ENCODE measurements around the gene MICALL2. TPM values are rescaled to one million over a fixed set of nuclear protein-coding genes. Genes with fewer than 3 reads are reported as not detected.
"Not testable (repeated sequence)": the region's sequence is repeated elsewhere in the genome, so short reads cannot be mapped to it uniquely, and the experiment has no call there.

MICALL2 gene
- total RNA-seq, 2 experiments from 2014 or later = 2.1 to 2.3 TPM

DNA sequence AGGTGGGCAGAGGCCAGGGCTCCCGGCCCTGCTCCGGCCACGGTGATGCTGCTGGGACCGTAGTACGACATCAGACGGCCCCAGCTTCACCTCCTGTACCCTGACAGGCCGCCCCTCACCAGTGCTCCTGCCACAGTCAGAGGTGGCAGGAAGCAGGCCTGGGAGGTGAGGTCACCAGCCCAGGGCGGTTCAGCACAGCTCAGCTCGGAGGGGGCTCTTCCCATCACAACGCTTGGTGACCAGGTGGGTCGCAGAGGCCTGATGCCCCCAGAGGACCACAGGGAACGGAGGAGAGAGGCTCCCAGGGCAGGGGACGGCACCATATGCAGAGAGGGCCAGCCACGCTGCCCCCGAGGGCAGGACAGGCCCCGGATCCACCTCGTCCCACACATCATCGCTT is 8.8 kb downstream of the MICALL2 start:
- Mint-ChIP-seq H3K36me3 (no peaks in the 10 kb centered on the region), H3K27ac (no peak overlapping the region), H3K4me3 (no peak overlapping the region), H3K4me1 (no peaks in the 10 kb centered on the region), H3K27me3 (no peaks in the 10 kb centered on the region), H3K9me3 (no peaks in the 10 kb centered on the region)
- no peak for DNase-seq

- Mint-ChIP-seq H3K4me3 (no peak overlapping the region), H3K36me3 (no peaks in the 10 kb centered on the region), H3K4me1 (no peaks in the 10 kb centered on the region), H3K27ac (no peak overlapping the region), H3K9me3 (no peaks in the 10 kb centered on the region), H3K27me3 (no peaks in the 10 kb centered on the region)
- no peak for DNase-seq
These were observed 9.3 kb downstream of the MICALL2 start for GRCh38 chr7:1449951-1450350.

DNA sequence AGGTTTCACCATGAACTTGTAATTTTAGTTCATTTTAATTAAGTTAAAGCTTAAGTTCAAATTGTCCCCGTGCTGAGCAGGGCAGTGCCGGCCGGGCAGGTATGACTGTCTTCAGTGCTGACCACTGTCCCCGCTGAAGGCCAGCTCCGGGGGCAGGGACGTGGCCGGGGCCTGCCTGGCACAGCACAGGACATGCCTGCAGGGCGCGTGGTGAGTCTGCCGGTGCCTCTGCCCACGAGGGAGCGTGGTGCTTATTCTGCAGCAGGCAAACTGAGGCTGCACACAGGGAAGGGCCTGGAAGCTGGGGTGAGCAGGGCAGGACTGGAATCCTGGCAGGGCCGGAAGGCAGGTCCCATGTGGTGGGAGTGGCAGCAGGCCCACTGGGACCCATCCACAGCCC is 9.8 kb downstream of the MICALL2 start:
- DNase-seq = no peak
- Mint-ChIP-seq H3K4me1 (no peaks in the 10 kb centered on the region), H3K9me3 (no peaks in the 10 kb centered on the region), H3K4me3 (no peak overlapping the region), H3K27me3 (no peaks in the 10 kb centered on the region), H3K36me3 (no peaks in the 10 kb centered on the region), H3K27ac (no peak overlapping the region)

GRCh38 chr7:1448958-1449357 is 10.3 kb downstream of the MICALL2 start:
- H3K9me3 Mint-ChIP-seq = no peaks in the 10 kb centered on the region
- H3K4me3 Mint-ChIP-seq = no peak overlapping the region
- no peaks in the 10 kb centered on the region for H3K36me3 Mint-ChIP-seq
- no peaks in the 10 kb centered on the region for H3K4me1 Mint-ChIP-seq
- no peak overlapping the region for H3K27ac Mint-ChIP-seq
- H3K27me3 Mint-ChIP-seq = no peaks in the 10 kb centered on the region
- DNase-seq = no peak

GRCh38 chr7:1447551-1448244 is 11.6 kb downstream of the MICALL2 start:
- H3K27ac Mint-ChIP-seq = no peak overlapping the region
- no peaks in the 10 kb centered on the region for H3K27me3 Mint-ChIP-seq

DNA sequence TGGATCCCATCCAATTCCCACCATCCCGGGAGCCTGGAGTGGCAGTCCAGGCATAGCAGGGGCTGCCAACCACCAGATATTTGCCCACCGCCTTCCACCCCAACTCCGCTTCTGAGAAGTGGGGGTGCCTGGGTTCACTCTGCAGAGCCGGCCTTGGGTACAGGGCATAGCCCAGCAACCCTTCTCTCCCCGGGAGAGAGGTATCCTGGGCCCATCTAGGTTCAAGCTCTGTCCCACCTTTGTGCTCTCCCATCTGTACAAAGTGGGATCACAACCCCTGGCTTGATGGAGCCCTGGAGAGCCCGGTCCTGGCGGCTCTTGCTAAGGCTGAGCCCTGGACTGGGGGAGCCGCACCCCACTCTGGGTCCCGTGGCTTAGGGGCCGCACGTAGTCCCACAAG is 12.2 kb downstream of the MICALL2 start:
- Mint-ChIP-seq H3K9me3 (no peaks in the 10 kb centered on the region), H3K36me3 (no peaks in the 10 kb centered on the region), H3K27ac (no peak overlapping the region), H3K4me1 (no peaks in the 10 kb centered on the region), H3K27me3 (no peaks in the 10 kb centered on the region), H3K4me3 (no peak overlapping the region)
- no peak for DNase-seq

More at GRCh38 chr7:1447551-1448244, 11.6 kb downstream of the MICALL2 start:
- no peak for DNase-seq
- H3K4me1 Mint-ChIP-seq = no peaks in the 10 kb centered on the region
- H3K9me3 Mint-ChIP-seq = no peaks in the 10 kb centered on the region
- H3K4me3 Mint-ChIP-seq = no peak overlapping the region
- no peaks in the 10 kb centered on the region for H3K36me3 Mint-ChIP-seq

GRCh38 chr7:1446620-1447032 is 12.6 kb downstream of the MICALL2 start:
- Mint-ChIP-seq H3K9me3 (no peaks in the 10 kb centered on the region), H3K36me3 (no peaks in the 10 kb centered on the region), H3K27me3 (no peaks in the 10 kb centered on the region), H3K4me3 (no peak overlapping the region), H3K4me1 (no peaks in the 10 kb centered on the region), H3K27ac (no peak overlapping the region)
- no peak for DNase-seq

DNA sequence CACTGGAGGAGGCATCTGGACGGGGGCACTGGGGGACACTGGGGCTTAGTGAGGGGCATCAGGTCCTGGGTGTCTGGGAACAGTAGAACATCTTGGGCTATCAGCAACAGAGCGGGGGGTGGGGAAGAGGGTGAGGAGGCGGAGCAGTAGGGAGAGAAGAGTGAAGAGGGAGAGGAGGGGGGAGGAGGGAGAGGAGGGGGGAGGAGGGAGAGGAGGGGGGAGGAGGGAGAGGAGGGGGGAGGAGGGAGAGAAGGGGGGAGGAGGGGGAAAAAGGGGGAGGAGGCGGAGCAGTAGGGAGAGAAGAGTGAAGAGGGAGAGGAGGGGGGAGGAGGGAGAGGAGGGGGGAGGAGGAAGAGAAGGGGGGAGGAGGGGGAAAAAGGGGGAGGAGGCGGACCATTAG is 13.2 kb downstream of the MICALL2 start:
- not testable (repeated sequence) for H3K4me1 Mint-ChIP-seq, H3K36me3 Mint-ChIP-seq, DNase-seq, H3K27me3 Mint-ChIP-seq, H3K4me3 Mint-ChIP-seq, H3K27ac Mint-ChIP-seq, H3K9me3 Mint-ChIP-seq

DNA sequence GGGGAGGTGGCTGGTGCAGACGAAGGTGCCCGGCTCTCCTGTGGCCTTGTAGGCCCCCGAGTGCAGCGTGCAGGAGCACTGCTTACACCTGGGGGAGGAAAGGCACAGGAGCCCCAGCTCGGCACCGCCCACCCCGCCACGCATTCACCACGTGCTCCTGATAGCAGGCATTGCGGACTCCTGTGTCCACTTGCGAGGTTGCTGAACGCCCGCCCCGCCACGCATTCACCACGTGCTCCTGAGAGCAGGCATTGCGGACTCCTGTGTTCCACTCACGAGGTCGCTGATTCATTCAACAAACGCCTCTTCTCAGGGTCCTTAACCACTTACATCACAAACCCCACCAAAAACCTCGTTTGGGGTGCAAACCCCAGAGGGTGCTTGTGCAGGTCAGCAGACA is 13.9 kb downstream of the MICALL2 start:
- Mint-ChIP-seq H3K27me3 (no peaks in the 10 kb centered on the region), H3K4me1 (no peaks in the 10 kb centered on the region), H3K36me3 (no peaks in the 10 kb centered on the region), H3K4me3 (no peak overlapping the region), H3K9me3 (no peaks in the 10 kb centered on the region), H3K27ac (no peak overlapping the region)
- no peak for DNase-seq

- H3K27me3 Mint-ChIP-seq = no peaks in the 10 kb centered on the region
- no peak overlapping the region for H3K4me3 Mint-ChIP-seq
- no peak overlapping the region for H3K27ac Mint-ChIP-seq
- no peaks in the 10 kb centered on the region for H3K9me3 Mint-ChIP-seq
- H3K36me3 Mint-ChIP-seq = no peaks in the 10 kb centered on the region
- no peak for DNase-seq
- no peaks in the 10 kb centered on the region for H3K4me1 Mint-ChIP-seq
These were observed 14.3 kb downstream of the MICALL2 start for GRCh38 chr7:1444925-1445322.

DNA sequence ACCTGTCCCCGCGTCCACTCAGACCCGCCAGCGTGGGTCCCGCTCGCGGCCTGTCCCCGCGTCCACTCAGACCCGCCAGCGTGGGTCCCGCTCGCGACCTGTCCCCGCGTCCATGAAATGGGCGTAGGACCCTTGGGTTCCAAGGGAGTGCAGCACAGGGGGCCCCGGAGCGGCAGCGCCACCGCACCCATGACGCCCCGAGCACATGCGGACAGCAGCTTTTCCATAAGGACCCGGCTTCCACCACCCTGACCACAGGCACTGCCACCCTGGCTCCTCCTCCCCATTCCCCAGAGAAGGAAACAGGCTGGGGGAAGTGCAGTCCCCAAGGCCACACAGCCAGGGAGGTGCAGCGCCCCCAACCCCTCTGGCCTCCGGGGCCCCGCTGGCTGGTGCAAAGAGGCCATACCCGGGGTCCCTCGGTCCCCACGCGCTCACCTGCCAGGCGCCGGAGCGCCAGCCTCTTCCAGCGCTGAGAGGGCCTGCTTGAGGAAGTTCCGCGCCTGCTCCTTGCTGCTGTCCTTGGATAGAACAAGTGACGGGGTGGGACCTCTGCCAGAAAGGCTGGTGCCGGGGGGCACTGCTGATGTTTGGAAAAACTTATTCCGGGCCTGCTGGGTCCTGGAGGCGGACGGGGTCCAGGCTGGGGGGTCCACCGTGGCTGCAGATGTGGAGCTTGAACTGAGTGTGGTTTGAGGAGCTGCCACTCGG is 14.9 kb downstream of the MICALL2 start:
- H3K9me3 Mint-ChIP-seq = no peaks in the 10 kb centered on the region
- H3K4me1 Mint-ChIP-seq = no peaks in the 10 kb centered on the region
- no peak overlapping the region for H3K4me3 Mint-ChIP-seq
- H3K27me3 Mint-ChIP-seq = no peaks in the 10 kb centered on the region
- no peak for DNase-seq
- H3K27ac Mint-ChIP-seq = no peak overlapping the region
- no peaks in the 10 kb centered on the region for H3K36me3 Mint-ChIP-seq

DNA sequence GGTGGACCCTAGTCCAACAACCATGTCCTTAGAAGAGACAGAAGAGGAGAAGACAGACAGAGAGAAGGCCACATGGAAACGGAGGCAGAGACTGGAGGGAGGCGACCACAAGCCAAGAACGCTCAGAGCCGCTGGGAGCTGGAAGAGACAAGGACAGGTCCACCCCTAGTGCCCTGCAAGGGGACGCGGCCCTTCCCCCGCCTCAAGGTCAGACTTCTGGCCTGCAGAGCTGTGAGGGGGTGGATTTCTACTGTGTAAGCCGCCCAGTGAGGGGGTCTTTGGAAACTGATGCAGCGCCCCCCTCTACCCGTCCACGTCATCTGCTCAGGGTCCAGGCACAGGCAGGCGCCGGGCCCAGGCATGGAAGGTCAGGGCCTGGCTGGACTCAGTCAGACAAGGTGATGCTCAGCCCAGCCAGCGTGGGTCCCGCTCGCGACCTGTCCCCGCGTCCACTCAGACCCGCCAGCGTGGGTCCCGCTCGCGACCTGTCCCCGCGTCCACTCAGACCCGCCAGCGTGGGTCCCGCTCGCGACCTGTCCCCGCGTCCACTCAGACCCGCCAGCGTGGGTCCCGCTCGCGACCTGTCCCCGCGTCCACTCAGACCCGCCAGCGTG is 15.6 kb downstream of the MICALL2 start:
- H3K9me3 Mint-ChIP-seq, H3K27ac Mint-ChIP-seq: not testable (repeated sequence)

DNA sequence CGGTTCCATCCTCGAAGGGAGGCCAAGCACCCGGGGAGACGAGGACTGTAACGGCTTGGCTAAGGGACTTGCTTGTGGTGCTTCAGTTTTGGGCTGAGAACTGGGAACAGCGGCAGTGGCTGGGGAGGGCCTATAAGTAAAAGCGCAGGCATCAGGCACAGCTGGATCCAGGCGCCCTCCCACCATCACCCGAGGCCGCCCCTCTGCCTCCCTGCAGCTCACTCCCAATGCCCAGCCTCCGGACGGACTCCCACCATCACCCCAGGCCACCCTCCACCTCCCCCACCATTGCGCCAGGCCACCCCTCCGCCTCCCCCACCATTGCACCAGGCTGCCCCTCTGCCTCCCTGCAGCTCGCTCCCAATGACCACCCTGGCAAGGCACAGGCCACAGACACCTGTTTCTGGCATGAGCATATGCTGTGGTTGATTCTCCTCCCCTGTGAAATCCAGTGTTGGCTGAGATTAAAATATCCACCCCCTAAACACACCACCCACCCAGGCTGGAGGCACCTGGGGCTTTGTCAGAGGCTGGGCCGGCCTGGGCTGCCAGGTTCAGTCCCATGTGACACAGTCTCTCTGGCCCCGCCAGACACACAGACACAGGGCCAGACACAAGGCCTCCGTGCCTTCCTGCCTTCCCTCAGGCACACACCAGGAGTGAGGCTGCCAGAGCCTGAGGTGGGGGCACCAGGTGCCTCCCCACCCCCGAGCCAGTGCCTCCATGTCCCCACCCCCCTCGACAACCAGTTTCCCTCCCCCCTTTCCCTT is 16.7 kb downstream of the MICALL2 start:
- H3K4me1 Mint-ChIP-seq = no peaks in the 10 kb centered on the region
- DNase-seq = no peak
- no peaks in the 10 kb centered on the region for H3K27me3 Mint-ChIP-seq
- no peak overlapping the region for H3K27ac Mint-ChIP-seq
- H3K36me3 Mint-ChIP-seq = no peaks in the 10 kb centered on the region
- no peaks in the 10 kb centered on the region for H3K9me3 Mint-ChIP-seq
- H3K4me3 Mint-ChIP-seq = no peak overlapping the region

More for the DNA sequence above, 15.6 kb downstream of the MICALL2 start:
- not testable (repeated sequence) for H3K4me1 Mint-ChIP-seq, H3K27me3 Mint-ChIP-seq, H3K4me3 Mint-ChIP-seq, DNase-seq, H3K36me3 Mint-ChIP-seq

DNA sequence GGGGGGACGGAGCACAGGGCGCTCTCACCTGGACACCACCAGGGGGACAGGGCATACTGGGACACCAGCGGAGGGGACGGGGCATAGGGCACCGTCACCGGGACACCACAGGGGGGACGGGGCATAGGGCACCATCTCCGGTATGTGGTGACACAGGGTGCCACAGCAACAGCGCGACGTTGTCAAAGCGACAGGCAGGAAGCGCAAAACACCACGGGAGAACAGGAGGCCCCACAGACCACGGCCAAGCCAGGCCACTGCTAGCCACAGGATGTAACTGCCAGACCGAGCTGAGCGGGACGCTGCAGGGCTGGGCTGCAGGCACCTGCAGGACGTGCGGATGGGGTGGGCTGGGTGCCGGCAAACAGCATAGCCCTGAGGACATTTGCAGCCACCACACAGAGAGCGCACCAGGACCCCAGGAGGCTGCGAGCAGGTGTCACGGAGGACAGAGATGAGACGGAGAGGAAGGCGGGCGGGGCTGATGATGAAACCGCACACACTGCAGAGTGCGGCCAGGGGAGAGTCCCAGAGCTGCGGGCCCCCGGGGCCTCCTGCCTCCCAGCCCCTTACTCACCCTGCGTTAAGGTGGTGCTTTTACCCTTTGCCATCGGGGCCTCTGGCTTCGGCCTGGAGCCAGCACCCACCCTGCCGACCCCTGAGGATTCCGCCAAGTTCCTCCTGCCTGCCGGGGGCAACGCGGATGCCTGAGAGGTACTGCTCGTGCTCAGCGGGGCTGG is 17.5 kb downstream of the MICALL2 start:
- DNase-seq = no peak
- H3K4me1 Mint-ChIP-seq = no peaks in the 10 kb centered on the region
- H3K9me3 Mint-ChIP-seq = no peaks in the 10 kb centered on the region
- H3K36me3 Mint-ChIP-seq = no peaks in the 10 kb centered on the region
- no peak overlapping the region for H3K27ac Mint-ChIP-seq
- no peak overlapping the region for H3K4me3 Mint-ChIP-seq
- H3K27me3 Mint-ChIP-seq = no peaks in the 10 kb centered on the region

GRCh38 chr7:1440620-1441019 is 18.6 kb downstream of the MICALL2 start:
- no peak for DNase-seq
- Mint-ChIP-seq H3K9me3 (no peaks in the 10 kb centered on the region), H3K4me3 (no peak overlapping the region), H3K27me3 (no peaks in the 10 kb centered on the region), H3K36me3 (no peaks in the 10 kb centered on the region), H3K27ac (no peak overlapping the region), H3K4me1 (no peaks in the 10 kb centered on the region)
